Measurements from ENCODE around the gene ZNF41.

- no peak for TF ChIP-seq EZH2 (IDR thresholded peaks at IDR 0.05)
- no peak for TF ChIP-seq POLR2AphosphoS5 (IDR thresholded peaks at IDR 0.05; ENCODE audit: borderline replicate concordance, low read depth, low read length)
Measured at GRCh38 chrX:47498411-47498810, 15.4 kb upstream of the ZNF41 start.
